PFSK-1 (cell line): Measurements from ENCODE around the gene CMC1.

Source experiments
- POLR2AphosphoS5 ChIP-seq: IDR thresholded peaks from 2 replicates; pipeline ENCODE4 v1.6.1; 2012; ENCODE audit warnings: low read depth, mild to moderate bottlenecking, control low read depth, low read length, moderate library complexity
- SIN3A ChIP-seq: IDR thresholded peaks from 2 replicates; pipeline ENCODE4 v1.6.1; 2012; ENCODE audit warnings: mild to moderate bottlenecking, low read length, moderate library complexity, borderline replicate concordance; ENCODE audit not compliant: insufficient read depth
- TAF1 ChIP-seq: IDR thresholded peaks from 2 replicates; pipeline ENCODE4 v1.6.1; 2012; ENCODE audit warnings: low read length, control low read depth, borderline replicate concordance; ENCODE audit not compliant: insufficient read depth
- TF ChIP-seq, protein P1 (sequence below), 2 experiments: IDR thresholded peaks; 2 replicates each; pipeline versions ENCODE4 v1.6.1 to v1.8.0; 2011 to 2012; ENCODE audit warnings: low read depth in 2 of 2, low read length in 2 of 2, control low read depth in 1 of 2, inconsistent platforms in 1 of 2, mild to moderate bottlenecking in 1 of 2, moderate library complexity in 1 of 2; ENCODE audit not compliant: insufficient read depth in 1 of 2

DNA sequence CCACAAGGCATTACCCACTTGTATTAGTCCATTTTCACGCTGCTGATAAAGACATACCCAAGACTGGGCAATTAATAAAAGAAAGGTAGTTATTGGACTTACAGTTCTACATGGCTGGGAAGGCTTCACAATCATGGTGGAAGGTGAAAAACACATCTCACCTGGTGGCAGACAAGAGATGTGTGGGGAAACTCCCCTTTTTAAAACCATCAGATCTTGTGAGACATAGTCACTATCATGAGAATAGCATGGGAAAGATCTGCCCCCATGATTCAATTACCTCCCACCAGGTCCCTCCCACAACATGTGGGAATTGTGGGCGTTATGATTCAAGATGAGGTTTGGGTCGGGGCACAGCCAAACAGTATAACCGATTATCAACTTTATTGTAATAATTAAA is 17.0 kb upstream of the CMC1 start:
- no peak for TF ChIP-seq POLR2AphosphoS5
- TF ChIP-seq, protein P1, sequence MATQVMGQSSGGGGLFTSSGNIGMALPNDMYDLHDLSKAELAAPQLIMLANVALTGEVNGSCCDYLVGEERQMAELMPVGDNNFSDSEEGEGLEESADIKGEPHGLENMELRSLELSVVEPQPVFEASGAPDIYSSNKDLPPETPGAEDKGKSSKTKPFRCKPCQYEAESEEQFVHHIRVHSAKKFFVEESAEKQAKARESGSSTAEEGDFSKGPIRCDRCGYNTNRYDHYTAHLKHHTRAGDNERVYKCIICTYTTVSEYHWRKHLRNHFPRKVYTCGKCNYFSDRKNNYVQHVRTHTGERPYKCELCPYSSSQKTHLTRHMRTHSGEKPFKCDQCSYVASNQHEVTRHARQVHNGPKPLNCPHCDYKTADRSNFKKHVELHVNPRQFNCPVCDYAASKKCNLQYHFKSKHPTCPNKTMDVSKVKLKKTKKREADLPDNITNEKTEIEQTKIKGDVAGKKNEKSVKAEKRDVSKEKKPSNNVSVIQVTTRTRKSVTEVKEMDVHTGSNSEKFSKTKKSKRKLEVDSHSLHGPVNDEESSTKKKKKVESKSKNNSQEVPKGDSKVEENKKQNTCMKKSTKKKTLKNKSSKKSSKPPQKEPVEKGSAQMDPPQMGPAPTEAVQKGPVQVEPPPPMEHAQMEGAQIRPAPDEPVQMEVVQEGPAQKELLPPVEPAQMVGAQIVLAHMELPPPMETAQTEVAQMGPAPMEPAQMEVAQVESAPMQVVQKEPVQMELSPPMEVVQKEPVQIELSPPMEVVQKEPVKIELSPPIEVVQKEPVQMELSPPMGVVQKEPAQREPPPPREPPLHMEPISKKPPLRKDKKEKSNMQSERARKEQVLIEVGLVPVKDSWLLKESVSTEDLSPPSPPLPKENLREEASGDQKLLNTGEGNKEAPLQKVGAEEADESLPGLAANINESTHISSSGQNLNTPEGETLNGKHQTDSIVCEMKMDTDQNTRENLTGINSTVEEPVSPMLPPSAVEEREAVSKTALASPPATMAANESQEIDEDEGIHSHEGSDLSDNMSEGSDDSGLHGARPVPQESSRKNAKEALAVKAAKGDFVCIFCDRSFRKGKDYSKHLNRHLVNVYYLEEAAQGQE (IDR thresholded peaks at IDR 0.05; ENCODE audit: insufficient read depth in 1 of 2, low read depth in 2 of 2, low read length in 2 of 2) = no peak
- no peak for TF ChIP-seq TAF1
- TF ChIP-seq SIN3A = no peak
